Stromal cell of bone marrow (primary cell): ENCODE measurements around the gene STK38.

Experiments used
- DNase-seq: peaks from one replicate; pipeline ENCODE4 v3.0.0-alpha.2; 2012; ENCODE audit warnings: low read depth

STK38 gene

DNA sequence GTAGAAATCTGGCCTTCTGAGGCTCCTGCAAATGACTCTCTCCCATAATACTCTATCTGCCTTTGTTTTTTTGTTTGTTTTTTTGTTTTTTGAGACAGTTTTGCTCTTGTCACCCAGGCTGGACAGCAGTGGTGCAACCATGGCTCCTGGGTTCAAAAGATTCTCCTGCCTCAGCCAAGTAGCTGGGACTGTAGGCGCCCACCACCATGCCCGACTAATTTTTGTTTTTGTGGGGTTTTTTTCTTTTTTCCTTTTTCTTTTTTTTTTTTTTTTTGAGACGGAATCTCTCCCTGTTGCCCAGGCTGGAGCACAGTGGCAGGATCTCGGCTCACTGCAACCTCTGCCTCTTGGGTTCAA lies 16.6 kb upstream of the STK38 start:
- DNase-seq = no peak

GRCh38 chr6:36563237-36563927 lies 16.1 kb upstream of the STK38 start:
- no peak for DNase-seq

DNA sequence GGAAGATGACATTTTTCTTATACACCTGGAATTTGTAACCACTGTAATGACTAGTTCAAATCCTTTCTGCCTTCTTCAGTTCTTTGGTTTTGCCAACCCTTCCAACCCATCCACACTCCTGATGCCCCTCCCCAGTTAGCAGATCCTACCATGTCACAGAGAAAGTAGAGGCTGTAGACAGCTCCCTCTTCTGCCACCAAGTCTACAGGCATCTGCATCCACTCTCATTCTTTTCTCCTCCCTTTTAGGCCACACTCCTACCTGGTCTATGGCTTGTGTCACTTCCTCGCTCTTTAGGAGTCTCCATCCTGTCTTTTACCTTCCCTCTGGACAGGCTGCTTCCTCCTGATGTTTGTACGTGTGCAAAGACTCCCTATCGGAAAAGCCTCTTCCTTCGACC lies 13.5 kb upstream of the STK38 start:
- no peak for DNase-seq

GRCh38 chr6:36559011-36559793 lies 11.9 kb upstream of the STK38 start:
- DNase-seq = no peak

DNA sequence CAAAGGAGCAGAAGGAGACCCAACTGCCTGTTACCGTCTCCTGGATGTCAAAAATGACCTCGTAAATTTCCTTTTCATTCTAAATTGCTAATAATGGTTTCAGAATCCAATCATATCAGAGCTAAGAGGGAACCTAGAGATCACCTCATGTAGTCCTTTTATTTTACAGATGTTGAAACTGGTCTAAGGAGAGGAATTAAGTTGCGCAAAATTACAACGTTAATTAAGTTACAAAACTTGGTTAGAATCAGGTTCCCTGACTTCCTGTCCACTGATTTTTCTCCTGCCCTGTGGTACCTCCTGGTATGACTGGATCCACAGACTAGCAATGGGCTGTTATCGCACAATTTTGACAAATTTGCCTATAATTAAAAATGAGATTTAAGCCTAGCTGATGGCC lies 9.0 kb upstream of the STK38 start:
- DNase-seq = no peak

DNA sequence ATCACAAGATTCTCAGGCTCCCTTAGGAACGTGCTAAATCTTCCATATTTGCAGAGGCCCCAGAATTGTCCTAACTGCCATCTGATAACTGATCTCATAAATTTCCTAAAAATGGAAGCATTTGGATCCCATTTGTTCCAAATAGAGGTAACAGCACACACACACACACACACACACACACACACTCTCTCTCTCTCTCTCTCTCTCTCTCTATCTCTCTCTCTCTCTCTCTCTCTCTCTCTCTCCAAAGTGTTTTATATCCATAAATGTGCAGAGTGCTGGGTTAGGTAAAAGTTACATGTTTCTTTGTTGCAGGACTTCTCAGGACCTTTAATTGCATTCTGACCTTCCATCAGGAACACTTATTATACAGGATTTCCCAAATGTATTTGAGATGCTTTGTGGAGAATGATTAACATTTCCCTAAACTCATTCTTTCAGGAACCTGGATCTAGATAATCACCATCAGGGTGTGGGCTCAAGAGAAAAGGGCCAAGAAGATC lies 8.5 kb upstream of the STK38 start:
- DNase-seq = no peak

DNA sequence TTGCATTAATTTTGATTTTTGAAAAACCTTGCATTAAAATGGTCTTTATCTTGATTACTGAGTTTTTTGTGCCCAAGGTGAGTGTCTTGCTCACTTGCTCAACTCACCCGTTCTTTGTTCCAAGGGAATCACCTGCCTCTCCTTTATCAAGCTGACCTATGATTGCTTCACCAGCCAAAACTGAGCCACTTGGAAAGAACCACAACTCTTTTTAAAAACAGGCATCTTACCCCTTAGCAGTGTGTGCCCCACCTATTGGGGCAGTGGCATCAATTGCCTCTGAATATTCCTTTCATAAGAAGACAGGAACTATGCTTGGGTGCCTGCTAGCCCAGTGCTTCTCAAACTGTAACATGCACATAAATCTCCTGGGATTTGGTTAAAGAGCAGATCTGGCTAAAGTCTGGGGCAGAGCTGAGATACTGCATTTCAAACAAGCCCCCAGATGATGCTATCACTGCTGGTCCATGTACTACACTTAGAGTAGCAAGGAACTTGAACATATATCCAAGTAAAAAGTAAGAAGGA lies 3.3 kb upstream of the STK38 start:
- no peak for DNase-seq

DNA sequence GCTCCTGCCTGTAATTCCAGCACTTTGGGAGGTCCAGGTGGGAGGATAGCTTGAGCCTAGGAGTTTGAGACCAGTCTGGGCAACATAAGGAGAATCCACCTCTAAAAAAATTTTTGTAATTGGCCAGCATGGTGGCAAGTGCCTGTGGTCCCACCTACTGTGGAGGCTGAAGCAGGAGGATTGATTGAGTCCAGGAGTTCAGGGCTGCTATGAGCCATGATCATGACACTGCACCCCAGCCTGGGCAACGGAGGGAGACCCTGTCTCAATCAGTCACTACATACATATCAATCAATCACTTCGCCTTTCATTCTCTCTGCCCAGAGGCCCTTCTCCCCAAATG lies 1.1 kb upstream of the STK38 start:
- no peak for DNase-seq

DNA sequence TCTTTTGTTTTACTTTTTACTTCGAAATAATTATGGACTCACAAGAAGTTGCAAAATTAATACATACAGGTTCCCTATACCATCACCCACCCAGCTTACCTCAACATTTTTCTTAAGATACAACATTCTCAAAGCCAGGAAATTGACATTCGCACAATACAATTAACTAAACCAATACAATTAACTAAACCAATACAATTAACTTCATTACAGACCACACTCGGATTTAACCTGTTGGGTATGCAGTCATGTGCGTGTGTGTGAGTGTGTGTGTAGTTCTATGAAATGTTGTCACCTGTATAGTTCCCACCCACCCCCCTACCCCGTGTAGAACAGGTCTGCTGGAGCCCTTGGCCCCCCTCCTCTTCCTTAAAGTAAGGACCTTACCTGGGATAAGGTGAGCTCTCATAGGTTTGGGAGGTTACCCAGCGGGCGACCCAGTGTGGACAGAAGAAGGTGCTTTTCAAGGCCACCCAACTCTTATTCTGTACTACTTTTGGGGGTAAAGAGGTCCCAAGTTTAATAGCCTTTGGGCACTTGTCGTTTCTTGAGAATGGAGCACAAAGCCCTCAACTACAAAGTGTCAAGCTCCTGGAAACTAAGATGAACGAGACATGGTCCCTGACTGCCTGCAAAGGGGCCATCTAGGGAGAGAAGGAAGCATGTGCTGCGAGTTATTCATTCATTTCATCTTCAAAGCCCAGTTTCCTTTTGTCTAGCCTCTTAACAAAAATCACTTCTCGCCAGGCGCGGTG lies 544 bp upstream of the STK38 start:
- DNase-seq = no peak

- peak; percentile 22 for DNase-seq
Measured at GRCh38 chr6:36546308-36546919, 865 bp downstream of the STK38 start.

GRCh38 chr6:36545767-36546307 lies 1.4 kb downstream of the STK38 start:
- DNase-seq = no peak

DNA sequence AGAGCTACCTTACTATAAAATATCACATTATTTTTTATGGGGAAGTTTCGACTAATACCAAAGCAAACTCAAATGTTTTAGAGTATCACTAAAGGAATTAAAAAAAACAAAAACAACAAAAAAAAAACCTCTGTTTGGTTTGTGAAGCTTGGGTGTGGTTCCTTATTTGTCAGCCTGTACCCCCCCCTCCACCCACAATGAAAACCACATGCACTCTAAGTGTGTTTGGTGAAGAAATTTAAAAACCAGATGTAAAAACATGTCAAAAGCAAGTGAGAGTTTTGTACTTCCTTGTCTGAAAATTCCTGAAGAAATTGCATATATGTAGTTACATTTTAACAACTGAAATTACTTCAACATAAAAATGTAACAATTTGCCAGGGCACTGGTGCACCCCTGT lies 3.1 kb downstream of the STK38 start:
- DNase-seq = peak; percentile 35

- DNase-seq = no peak
Measured at GRCh38 chr6:36542041-36542440, 5.2 kb downstream of the STK38 start.

GRCh38 chr6:36539814-36540568 lies 7.3 kb downstream of the STK38 start:
- no peak for DNase-seq

GRCh38 chr6:36536873-36537547 lies 10.3 kb downstream of the STK38 start:
- no peak for DNase-seq

GRCh38 chr6:36533321-36533720 lies 14.0 kb downstream of the STK38 start:
- DNase-seq = no peak

DNA sequence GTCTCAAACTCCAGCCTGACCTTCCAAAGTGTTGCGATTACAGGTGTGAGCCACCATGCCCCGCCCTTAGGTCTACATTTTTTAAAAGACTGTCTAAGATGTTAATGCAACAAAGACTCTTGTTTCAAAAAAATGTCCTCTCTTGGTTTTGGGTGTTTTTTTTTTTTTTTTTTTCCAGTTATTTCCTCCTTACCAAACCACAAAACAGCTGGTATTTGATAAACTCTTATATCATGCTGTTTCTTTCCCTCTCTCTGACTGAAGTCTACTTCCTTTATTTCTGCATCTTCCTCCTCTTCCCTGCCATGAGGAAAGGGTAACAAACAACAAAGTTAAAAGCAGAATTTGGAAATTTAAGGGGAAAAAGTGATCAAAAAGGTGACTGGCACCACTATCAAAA lies 21.2 kb downstream of the STK38 start:
- DNase-seq = no peak

GRCh38 chr6:36525346-36525745 lies 21.9 kb downstream of the STK38 start:
- DNase-seq = no peak

- DNase-seq = no peak
Measured at GRCh38 chr6:36524871-36525270, 22.4 kb downstream of the STK38 start.

- DNase-seq = no peak
Measured at GRCh38 chr6:36523936-36524499, 23.3 kb downstream of the STK38 start.
